GM12891 (cell line): Measurements from ENCODE around the gene HSFX2.
A peak's percentile ranks its signal among the peaks of the same experiment; 100 is the strongest.
"Not testable (repeated sequence)": the region's sequence is repeated elsewhere in the genome, so short reads cannot be mapped to it uniquely, and the experiment has no call there.

Experiments used
- DNase-seq: peaks from one replicate; pipeline ENCODE4 v3.0.0; 2011; ENCODE audit warnings: low spot score; ENCODE audit not compliant: insufficient read length
- FAIRE-seq: peaks from 2 replicates; lab custom pipeline; 2011; peaks lifted over from hg19 to GRCh38; lab: Jason Lieb, UNC
- PAX5 ChIP-seq: IDR thresholded peaks from 2 replicates; pipeline ENCODE4 v1.6.1; 2011; ENCODE audit warnings: low read length, moderate library complexity, mild to moderate bottlenecking; ENCODE audit not compliant: insufficient read depth, severe bottlenecking
- POLR2A ChIP-seq: IDR thresholded peaks from 2 replicates; pipeline ENCODE4 v1.6.1; 2011; ENCODE audit warnings: low read depth, low read length, control low read depth
- POLR2AphosphoS5 ChIP-seq: IDR thresholded peaks from 2 replicates; pipeline ENCODE4 v1.6.1; 2011; ENCODE audit warnings: low read depth, low read length, control low read depth
- POU2F2 ChIP-seq: IDR thresholded peaks from 2 replicates; pipeline ENCODE4 v1.6.1; 2011; ENCODE audit warnings: low read depth, mild to moderate bottlenecking, control low read depth, low read length, moderate library complexity
- SPI1 ChIP-seq: IDR thresholded peaks from 2 replicates; pipeline ENCODE4 v1.6.1; 2011; ENCODE audit warnings: low read depth, low read length, control low read depth
- TAF1 ChIP-seq: IDR thresholded peaks from 2 replicates; pipeline ENCODE4 v1.6.1; 2011; ENCODE audit warnings: low read depth, low read length, control low read depth

HSFX2 gene

GRCh38 chrX:149572743-149573142 lies 22.4 kb downstream of the HSFX2 start:
- no peak for TF ChIP-seq PAX5
- TF ChIP-seq TAF1 = no peak
- no peak for TF ChIP-seq POLR2AphosphoS5
- no peak for TF ChIP-seq POU2F2
- TF ChIP-seq SPI1 = no peak
- no peak for TF ChIP-seq POLR2A
- DNase-seq (no peak), FAIRE-seq (no peak)

GRCh38 chrX:149571770-149572169 lies 23.3 kb downstream of the HSFX2 start:
- FAIRE-seq = no peak
- no peak for TF ChIP-seq PAX5
- TF ChIP-seq POLR2AphosphoS5 = no peak
- TF ChIP-seq SPI1 = no peak
- no peak for TF ChIP-seq TAF1
- TF ChIP-seq POLR2A = no peak
- no peak for TF ChIP-seq POU2F2

GRCh38 chrX:149570668-149571067 lies 24.4 kb downstream of the HSFX2 start:
- no peak for TF ChIP-seq POLR2A
- FAIRE-seq (peak; percentile 81), DNase-seq (no peak)

More at GRCh38 chrX:149571770-149572169, 23.3 kb downstream of the HSFX2 start:
- DNase-seq = no peak

GRCh38 chrX:149569770-149570169 lies 25.3 kb downstream of the HSFX2 start:
- DNase-seq = no peak
- FAIRE-seq = no peak
- TF ChIP-seq POLR2A = no peak
- no peak for TF ChIP-seq POU2F2
- no peak for TF ChIP-seq PAX5
- no peak for TF ChIP-seq POLR2AphosphoS5
- TF ChIP-seq TAF1 = no peak
- no peak for TF ChIP-seq SPI1

GRCh38 chrX:149568701-149569296 lies 26.3 kb downstream of the HSFX2 start:
- no peak for TF ChIP-seq PAX5
- TF ChIP-seq POLR2A = no peak
- no peak for TF ChIP-seq TAF1
- no peak for TF ChIP-seq SPI1
- TF ChIP-seq POU2F2 = no peak
- TF ChIP-seq POLR2AphosphoS5 = no peak
- no peak for FAIRE-seq
- DNase-seq = no peak

- no peak for TF ChIP-seq SPI1
- TF ChIP-seq POLR2AphosphoS5 = no peak
- no peak for TF ChIP-seq PAX5
- no peak for TF ChIP-seq TAF1
- TF ChIP-seq POLR2A = no peak
- no peak for TF ChIP-seq POU2F2
- DNase-seq (no peak), FAIRE-seq (peak; percentile 26)
Observed at GRCh38 chrX:149567621-149568417, 27.3 kb downstream of the HSFX2 start.

GRCh38 chrX:149563359-149563758 lies 31.8 kb downstream of the HSFX2 start:
- no peak for TF ChIP-seq TAF1
- TF ChIP-seq PAX5 = no peak
- DNase-seq (no peak), FAIRE-seq (no peak)

GRCh38 chrX:149555251-149555650 lies 39.9 kb downstream of the HSFX2 start:
- DNase-seq, FAIRE-seq: not testable (repeated sequence)

- FAIRE-seq = peak; percentile 35
- DNase-seq = not testable (repeated sequence)
Observed at GRCh38 chrX:149551939-149552248, 43.2 kb downstream of the HSFX2 start.

GRCh38 chrX:149551245-149551938 lies 43.7 kb downstream of the HSFX2 start:
- peak; percentile 84 for FAIRE-seq
- DNase-seq = not testable (repeated sequence)

GRCh38 chrX:149550454-149550853 lies 44.7 kb downstream of the HSFX2 start:
- DNase-seq = not testable (repeated sequence)
- peak; percentile 92 for FAIRE-seq

GRCh38 chrX:149549701-149550100 lies 45.4 kb downstream of the HSFX2 start, which contains the start of gene HSFX3:
HSFX3 (minus strand) TSS chrX:149549924; CDS start chrX:149549852, 72 bp downstream.
- peak; percentile 79 for FAIRE-seq
- not testable (repeated sequence) for DNase-seq

GRCh38 chrX:149547782-149548181 lies 47.3 kb downstream of the HSFX2 start:
- not testable (repeated sequence) for FAIRE-seq

GRCh38 chrX:149546962-149547361 lies 48.2 kb downstream of the HSFX2 start:
- DNase-seq = not testable (repeated sequence)
- FAIRE-seq = peak; percentile 91

More at GRCh38 chrX:149547782-149548181, 47.3 kb downstream of the HSFX2 start:
- not testable (repeated sequence) for DNase-seq
